HG03575 (cell line): ENCODE data around the gene CSMD2.
"Not testable (repeated sequence)": the region's sequence is repeated elsewhere in the genome, so short reads cannot be mapped to it uniquely, and the experiment has no call there.

ENCODE experiments used
- ATAC-seq: cut with Tn5 transposase; IDR thresholded peaks from one replicate; pipeline ENCODE4 v1.9.1; 2021; ENCODE audit not compliant: unreplicated experiment, insufficient number of reproducible peaks, low FRiP score; ENCODE audit errors: extremely low read depth

Gene CSMD2

GRCh38 chr1:33532250-33532649 lies 632.8 kb downstream of the CSMD2 start:
- ATAC-seq: no peak

- no peak for ATAC-seq
These were observed 635.1 kb downstream of the CSMD2 start for GRCh38 chr1:33529957-33530356.

- ATAC-seq: no peak
These were observed 637.1 kb downstream of the CSMD2 start for GRCh38 chr1:33527934-33528333.

- no peak for ATAC-seq
These were observed 640.4 kb downstream of the CSMD2 start for GRCh38 chr1:33524586-33524985.

- no peak for ATAC-seq
These were observed 645.7 kb downstream of the CSMD2 start for GRCh38 chr1:33519240-33519884.

DNA sequence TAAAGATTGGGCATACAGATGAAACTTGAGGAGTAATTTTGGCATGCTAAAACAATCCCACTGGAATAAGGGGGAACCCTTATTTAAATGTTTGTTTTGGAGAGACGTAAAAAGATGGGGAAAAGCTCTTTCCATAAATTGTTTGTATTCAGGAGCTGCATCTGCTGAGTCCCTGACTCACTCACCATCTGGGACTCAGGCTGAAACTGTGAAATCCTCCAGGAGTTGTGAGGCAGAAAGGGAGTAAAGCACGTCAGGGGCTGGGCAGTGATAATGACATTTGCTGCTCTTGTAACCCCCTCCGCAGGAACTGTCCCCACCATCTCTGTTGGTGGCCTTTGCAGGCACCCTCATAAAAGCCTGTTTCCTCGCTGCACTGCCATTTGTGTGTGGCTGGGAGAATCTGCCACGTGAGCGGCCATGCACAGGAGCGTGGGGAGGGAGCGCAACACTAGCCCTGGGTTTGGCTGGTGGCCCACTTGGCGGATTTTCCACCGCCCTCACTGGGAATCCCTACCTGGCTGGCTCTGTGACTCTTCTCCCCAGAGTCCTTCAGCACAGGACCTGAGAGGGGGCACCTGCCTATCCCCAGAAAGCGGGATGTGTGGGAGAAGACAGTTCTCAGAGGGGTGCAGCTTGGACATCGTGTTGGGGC lies 647.3 kb downstream of the CSMD2 start:
- no peak for ATAC-seq

GRCh38 chr1:33516891-33517567 lies 648.0 kb downstream of the CSMD2 start:
- ATAC-seq: no peak

DNA sequence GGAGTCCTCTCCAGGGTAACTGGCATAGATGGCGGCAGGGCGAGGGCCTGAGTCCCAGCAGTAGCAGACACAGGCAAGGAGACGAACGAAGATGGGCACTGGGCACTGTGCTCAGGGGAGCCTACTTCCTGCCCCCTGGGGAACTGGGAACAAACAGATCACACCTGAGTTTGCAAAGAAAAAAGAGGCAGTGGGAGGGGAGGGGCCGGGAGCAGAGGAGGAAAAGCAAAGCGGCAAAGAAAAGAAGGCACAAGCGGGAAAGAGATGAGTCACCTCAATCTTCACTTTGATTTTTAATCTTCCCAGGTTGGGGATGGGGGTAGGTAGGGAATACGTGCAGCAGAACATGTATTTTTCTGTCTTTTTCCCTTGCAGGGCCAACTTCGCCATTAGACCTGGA lies 648.6 kb downstream of the CSMD2 start:
- no peak for ATAC-seq

GRCh38 chr1:33515607-33516006 lies 649.4 kb downstream of the CSMD2 start:
- ATAC-seq: no peak

DNA sequence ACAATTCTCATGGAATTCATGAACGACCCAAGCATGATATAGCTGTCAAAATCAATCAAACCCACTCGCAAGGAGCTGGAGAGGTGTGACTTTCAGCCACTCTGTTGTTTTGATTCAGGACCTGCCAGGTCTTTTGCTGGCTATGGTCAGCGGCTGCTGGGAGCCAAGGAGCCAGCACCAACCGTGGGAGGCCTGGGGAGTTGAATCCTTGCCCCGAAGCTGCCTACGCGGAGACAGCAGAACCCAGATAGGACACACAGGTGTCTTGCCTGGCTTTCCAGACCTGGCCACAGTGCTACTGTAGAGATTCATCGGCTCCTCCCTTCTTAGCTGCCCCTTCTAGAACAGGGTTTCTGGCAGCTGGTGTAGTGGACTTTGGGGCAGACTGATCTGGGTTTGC lies 649.9 kb downstream of the CSMD2 start:
- no peak for ATAC-seq

- no peak for ATAC-seq
These were observed 652.6 kb downstream of the CSMD2 start for GRCh38 chr1:33512226-33513011.

- ATAC-seq: not testable (repeated sequence)
These were observed 655.8 kb downstream of the CSMD2 start for GRCh38 chr1:33509276-33509675.

DNA sequence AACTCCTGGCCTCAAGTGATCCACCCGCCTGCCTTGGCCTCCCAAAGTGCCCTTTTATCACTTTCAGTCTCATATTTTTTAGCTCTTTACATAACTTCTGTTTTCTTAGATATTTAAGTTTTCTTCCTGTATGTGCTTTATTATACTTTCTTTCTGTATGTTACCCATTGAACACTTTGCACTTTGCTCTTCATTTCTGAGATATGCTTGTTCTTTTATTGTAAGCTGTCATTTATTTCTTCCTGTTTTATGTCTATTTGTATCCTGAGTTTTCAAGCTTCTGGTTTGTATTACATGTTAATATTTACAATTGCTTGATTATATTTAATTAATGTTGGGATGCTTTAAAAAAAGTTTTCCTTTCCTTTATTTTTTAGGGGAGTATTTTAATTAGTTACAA lies 656.9 kb downstream of the CSMD2 start:
- no peak for ATAC-seq

- ATAC-seq: no peak
These were observed 657.4 kb downstream of the CSMD2 start for GRCh38 chr1:33507661-33508060.

DNA sequence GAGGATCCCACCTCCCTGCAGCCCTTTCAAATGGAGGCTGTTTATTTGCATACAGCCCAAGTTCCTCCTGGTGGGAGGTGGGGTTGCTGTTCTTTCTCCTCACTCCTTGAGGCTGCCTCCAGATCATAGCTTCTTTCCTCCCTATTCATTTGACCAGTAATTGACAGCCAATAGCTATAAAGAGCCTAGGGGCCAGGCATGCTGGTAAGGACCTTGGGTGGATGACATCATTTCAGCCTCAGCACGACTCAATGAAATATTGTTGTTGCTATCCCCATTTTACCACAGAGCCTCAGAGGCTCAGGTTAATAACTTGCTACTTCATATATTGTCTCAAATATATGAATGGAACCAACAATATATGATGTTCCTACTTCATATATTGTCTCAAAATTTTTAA lies 661.5 kb downstream of the CSMD2 start:
- ATAC-seq: no peak

DNA sequence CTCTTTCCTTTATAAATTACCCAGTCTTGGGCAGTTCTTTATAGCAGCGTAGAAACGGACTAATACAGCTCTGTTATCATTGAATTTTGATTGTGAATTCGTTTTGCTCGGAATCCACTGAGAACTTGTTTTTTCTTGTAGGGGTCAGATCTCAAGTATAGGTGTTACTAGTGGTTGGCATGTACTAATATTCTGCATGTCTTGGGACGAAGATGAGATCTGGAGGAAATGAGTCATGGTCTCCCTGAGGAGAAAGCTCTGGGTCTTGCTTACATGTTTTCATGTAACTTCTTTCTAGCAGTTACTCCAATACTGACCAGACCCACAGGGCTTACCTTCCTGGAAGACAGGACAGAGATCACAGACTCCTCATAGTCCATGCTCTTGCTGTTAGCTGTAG lies 662.3 kb downstream of the CSMD2 start:
- no peak for ATAC-seq

DNA sequence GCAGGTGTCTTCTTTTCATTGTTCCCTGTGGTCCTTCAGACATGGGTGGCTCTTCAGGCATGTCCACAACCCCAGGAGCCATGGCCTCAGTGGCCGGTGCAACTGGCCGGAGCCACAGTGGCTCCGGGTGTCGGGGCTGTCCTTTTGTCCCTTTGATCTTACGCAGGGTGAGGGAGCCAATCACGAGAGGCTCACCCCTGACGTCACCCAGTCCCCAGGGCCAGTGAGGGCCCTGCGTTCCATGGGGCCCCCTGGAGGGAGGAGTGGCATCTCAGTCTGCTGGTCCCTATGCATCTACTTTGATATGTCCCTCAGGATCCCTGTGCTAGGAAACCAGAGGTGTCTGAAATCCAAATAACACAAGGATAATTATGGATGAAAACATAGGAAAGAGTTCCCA lies 663.3 kb downstream of the CSMD2 start:
- ATAC-seq: no peak

DNA sequence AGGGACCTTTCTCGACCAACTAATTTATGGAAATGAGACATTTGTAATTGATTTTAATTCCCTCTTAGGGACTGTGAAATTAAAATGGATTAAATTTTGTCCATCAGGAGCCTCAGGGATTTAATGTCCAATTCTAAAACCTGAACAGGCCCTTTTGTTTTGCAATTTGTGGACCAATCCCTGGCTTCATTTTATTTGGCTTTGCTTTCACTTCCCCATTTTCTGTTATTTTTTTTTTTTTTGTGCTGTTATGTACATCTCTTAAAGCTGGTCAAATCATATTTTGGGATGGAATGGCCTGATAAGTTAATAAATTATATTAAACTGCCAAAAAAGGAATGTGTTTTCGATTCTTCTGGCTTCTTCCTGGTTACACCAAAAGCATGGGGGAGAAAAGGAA lies 663.7 kb downstream of the CSMD2 start:
- ATAC-seq: no peak

GRCh38 chr1:33500547-33500946 lies 664.5 kb downstream of the CSMD2 start:
- ATAC-seq: no peak

- ATAC-seq: no peak
These were observed 667.6 kb downstream of the CSMD2 start for GRCh38 chr1:33497410-33497809.
